ENCODE measurements around the gene DHX16. TPM values are rescaled to one million over a fixed set of nuclear protein-coding genes. Genes with fewer than 3 reads are reported as not detected.

The DHX16 gene
- total RNA-seq, 2 experiments from 2014 or later: 15.9 to 16.1 TPM

DNA sequence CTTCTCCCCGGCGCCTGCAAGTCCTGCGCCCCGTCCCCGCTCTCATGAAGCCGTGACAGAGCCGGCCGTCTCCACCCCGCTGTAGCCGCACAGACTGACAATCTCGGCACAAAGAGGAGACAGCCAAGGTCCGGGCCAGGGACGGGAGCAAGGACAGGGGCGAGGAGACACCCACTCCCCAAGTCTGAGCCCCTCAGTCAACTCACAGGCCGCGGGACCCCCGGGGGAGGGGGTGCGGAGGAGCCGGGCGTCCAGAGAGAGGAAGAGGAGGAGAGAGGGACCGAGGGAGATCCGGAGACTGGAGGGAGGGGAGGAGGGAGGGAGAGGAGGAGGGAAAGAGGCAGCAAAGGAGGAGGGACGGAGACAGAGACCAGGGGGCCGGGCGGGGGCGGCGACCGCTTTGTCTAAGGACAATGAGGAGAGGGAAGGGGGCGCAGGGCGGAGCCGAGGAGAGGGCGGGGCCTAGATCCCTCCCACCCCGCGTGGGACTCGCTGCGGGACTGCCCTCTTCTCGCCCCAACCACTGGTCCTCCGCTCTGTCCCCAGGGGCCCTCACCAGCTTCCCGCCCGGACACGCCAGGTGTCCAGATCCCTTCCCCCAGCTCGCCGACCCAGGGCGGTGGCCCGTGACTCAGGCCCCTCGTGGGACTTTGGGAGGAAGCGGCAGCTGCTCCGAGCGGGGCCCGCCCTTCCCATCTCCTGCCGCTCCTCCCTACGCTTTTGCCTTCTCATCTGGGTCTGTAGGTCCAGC, 14.3 kb upstream of the DHX16 start:
- DNase-seq (peak; percentile 44 to 84 (median 64)), ATAC-seq (ENCODE audit: poor library complexity) (peak; percentile 19)
- intact Hi-C loops (cut with DNase I, micrococcal nuclease): loop anchor here in 1 of 2 experiments (1.0 kb wide), 1 partner anchor 30 kb away; the partner anchor contains the start of gene MDC1
- H3K36me3 ChIP-seq (ENCODE audit: insufficient read depth, low read length): no peaks in the 10 kb centered on the region
- Mint-ChIP-seq H3K4me1 (ENCODE audit: low read depth) (peaks cover 57% of the 10 kb centered on the region), H3K27me3 (no peaks in the 10 kb centered on the region), H3K36me3 (ENCODE audit: low read depth) (peaks cover 41% of the 10 kb centered on the region), H3K27ac (peak overlapping the region; percentile 94), H3K9me3 (no peaks in the 10 kb centered on the region), H3K4me3 (peak overlapping the region; percentile 98)
- no peaks in the 10 kb centered on the region for H3K9me3 ChIP-seq (ENCODE audit: control insufficient read depth in 1 of 2, insufficient read depth in 1 of 2, low read length in 2 of 2)
- TF ChIP-seq CTCF (IDR thresholded peaks at IDR 0.05): no peak
- CTCF ChIA-PET: interaction anchor here (0.9 to 6.1 kb wide), 3 partner anchors 8 to 44 kb away, joined by 4 to 49 read pairs (median 28); partner anchors contain the start of gene MDC1
- H3K4me1 ChIP-seq (ENCODE audit: insufficient read depth, low read length): peaks cover 50% of the 10 kb centered on the region
- peak overlapping the region; percentile 96 to 98 for H3K27ac ChIP-seq (ENCODE audit: low read depth in 1 of 2, low read length in 2 of 2)
- H3K27me3 ChIP-seq (ENCODE audit: control insufficient read depth in 1 of 2, insufficient read depth in 2 of 2, low read length in 2 of 2): no peaks in the 10 kb centered on the region
- peak overlapping the region; percentile 99 for H3K4me3 ChIP-seq (ENCODE audit: low read length)
- POLR2A ChIA-PET: interaction anchor here (1.2 to 5.2 kb wide), 4 partner anchors 8 to 72 kb away, joined by 4 to 44 read pairs (median 16); partner anchors contain the start of genes MDC1 and TUBB

DNA sequence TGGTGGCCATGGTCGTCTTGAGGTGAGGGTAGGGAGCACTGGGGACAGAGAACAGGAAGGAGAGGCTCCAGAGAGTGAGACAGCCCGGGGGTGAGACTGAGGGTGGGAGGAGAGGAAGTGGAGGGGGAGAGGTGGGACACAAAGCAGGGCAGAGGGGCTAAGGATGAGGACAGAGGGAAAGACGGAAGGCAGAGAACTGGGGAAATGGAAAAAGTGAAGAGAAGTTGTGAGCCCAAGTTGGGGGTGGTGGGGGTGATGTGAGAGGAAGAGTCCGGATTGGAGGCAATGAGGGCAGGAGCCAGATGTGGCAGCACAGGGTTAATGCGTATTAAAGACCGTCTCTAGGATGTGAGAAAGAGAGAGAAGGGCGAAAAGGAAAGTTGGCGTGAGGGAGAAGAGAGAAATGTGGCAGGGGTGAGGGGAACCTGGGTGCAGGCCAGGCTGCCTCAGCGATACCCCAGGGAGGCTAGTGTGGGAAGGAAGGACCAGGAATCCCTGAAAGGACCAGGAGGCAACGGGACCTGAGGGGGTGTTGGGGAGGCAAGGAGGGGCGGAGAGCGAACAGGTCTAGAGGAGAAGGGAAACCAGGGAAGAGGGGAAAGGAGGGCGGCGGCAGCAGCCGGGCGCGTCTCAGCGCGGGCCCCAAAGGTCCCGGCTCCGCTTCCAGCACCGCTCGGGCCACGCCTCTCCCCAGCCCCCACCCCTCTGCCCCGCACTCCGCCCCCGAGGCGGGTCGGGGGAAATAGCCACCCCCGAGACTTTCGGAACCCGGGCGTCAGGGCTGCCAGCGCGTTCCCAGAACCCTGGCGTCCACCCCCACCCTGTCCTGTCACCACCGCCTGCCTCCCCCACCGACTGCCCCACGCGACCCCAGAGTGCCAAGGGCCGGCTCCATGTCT, 13.5 kb upstream of the DHX16 start, which contains the start of gene PPP1R18:
TSS of gene PPP1R18 (minus strand) at position 637 of the 899 bp plus-strand sequence. CDS start at position 10, 627 bp downstream.
- DNase-seq (peak; percentile 57 to 90 (median 80)), ATAC-seq (ENCODE audit: poor library complexity) (peak; percentile 50)
- H3K36me3 Mint-ChIP-seq (ENCODE audit: low read depth): peaks cover 49% of the 10 kb centered on the region
- Histone ChIP-seq H3K4me1 (ENCODE audit: insufficient read depth, low read length) (peaks cover 53% of the 10 kb centered on the region), H3K36me3 (ENCODE audit: insufficient read depth, low read length) (peaks cover 6% of the 10 kb centered on the region), H3K27me3 (ENCODE audit: control insufficient read depth in 1 of 2, insufficient read depth in 2 of 2, low read length in 2 of 2) (no peaks in the 10 kb centered on the region), H3K9me3 (ENCODE audit: control insufficient read depth in 1 of 2, insufficient read depth in 1 of 2, low read length in 2 of 2) (no peaks in the 10 kb centered on the region), H3K4me3 (ENCODE audit: low read length) (peak within 1 kb of the TSS; percentile 99), H3K27ac (ENCODE audit: low read depth in 1 of 2, low read length in 2 of 2) (peak within 1 kb of the TSS; percentile 96 to 98)
- H3K9me3 Mint-ChIP-seq: no peaks in the 10 kb centered on the region
- no peak for TF ChIP-seq CTCF (IDR thresholded peaks at IDR 0.05)
- H3K27me3 Mint-ChIP-seq: no peaks in the 10 kb centered on the region
- intact Hi-C loops (cut with DNase I, micrococcal nuclease): no loop called here
- peaks cover 58% of the 10 kb centered on the region for H3K4me1 Mint-ChIP-seq (ENCODE audit: low read depth)
- peak within 1 kb of the TSS; percentile 98 for H3K4me3 Mint-ChIP-seq
- H3K27ac Mint-ChIP-seq: peak within 1 kb of the TSS; percentile 94
- POLR2A ChIA-PET: interaction anchor here (1.0 to 8.1 kb wide), 4 partner anchors 26 to 71 kb away, joined by 3 to 381 read pairs (median 5); partner anchors contain the start of genes MDC1, MRPS18B, PPP1R10 and TUBB
- CTCF ChIA-PET: interaction anchor here (1.4 to 15.4 kb wide), 2 partner anchors 37 to 61 kb away, joined by 3 to 526 read pairs; partner anchors contain the start of genes MDC1 and TUBB
